ENCODE data around the gene PXDC1.

The PXDC1 gene

DNA sequence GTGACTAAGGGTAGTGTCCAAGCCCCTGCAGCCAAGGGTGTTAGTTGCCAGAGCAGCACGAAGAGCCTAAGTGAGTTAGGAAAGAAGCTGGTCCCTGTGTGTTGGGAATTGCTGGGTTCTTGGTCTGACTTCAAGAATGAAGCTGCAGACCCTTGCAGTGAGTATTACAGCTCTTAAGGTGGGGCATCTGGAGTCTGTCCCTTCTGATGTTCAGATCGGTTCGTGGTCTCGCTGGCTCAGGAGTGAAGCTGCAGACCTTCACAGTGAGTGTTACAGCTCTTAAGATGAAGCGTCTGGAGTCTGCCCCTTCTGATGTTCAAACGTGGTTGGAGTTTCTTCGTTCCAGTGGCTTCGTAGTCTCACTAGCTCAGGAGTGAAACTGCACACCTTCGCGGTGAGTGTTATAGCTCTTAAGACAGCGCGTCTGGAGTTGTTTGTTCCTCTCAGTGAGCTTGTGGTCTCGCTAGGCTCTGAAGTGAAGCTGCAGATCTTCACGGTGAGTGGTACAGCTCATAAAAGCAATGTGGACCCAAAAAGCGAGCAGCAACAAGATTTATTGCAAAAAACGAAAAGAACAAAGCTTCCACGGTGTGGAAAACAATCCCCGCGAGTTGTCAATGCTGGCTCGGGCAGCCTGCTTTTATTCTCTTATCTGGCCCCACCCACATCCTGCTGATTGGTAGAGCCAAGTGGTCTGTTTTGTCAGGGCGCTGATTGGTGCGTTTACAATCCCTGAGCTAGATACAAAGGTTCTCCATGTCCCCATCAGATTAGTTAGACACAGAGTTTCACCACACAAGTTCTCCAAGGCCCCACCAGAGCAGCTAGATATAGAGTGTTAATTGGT, 31.8 kb downstream of the PXDC1 start:
- no peak for DNase-seq
- no peak for TF ChIP-seq GATA1 (IDR thresholded peaks at IDR 0.05; ENCODE audit: low read depth, low read length)
- TF ChIP-seq POLR2A (IDR thresholded peaks at IDR 0.05; ENCODE audit: low read length), result no peak

DNA sequence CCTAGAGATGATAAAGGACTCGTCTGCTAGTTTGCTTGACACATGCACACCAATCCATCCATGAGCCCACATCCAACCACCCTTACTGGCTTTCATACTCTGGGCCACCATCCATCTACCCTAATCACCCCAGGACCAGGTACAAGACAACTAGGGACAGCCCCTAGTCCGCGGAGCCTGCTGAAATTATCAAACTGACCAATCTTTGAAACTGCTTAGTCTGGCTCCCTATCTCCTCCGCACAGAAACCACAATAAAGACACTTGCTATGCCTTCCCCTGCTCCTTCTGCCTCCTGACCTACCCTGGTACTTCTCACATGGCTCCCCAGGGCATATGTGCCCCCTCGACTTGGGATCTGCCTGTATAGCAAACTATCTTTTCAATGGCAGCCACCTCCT, 33.1 kb downstream of the PXDC1 start:
- peak; percentile 69 to 92 for DNase-seq
- TF ChIP-seq GATA1 (IDR thresholded peaks at IDR 0.05; ENCODE audit: low read depth, low read length) (peak; percentile 57), POLR2A (IDR thresholded peaks at IDR 0.05; ENCODE audit: low read length) (no peak)

DNA sequence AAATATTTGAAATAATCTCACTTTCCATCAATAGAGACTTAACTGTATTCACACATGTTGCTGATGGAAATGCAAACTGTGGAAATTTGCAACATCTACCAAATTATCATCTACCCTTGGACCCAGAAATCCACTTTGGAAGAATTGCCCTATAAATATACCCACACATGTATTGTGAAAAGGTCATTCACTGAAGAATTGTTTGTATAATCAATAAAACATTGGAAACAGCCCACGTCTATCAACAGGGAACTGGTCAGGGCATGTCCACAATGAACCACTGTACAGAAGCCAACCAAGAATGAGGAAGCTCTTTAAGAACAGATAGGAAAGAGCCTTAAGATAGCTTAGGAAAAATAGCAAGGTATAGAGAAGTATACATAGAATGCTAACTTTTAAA, 36.2 kb downstream of the PXDC1 start:
- no peak for DNase-seq
- TF ChIP-seq GATA1 (IDR thresholded peaks at IDR 0.05; ENCODE audit: low read depth, low read length) (no peak), POLR2A (IDR thresholded peaks at IDR 0.05; ENCODE audit: low read length) (no peak)

DNA sequence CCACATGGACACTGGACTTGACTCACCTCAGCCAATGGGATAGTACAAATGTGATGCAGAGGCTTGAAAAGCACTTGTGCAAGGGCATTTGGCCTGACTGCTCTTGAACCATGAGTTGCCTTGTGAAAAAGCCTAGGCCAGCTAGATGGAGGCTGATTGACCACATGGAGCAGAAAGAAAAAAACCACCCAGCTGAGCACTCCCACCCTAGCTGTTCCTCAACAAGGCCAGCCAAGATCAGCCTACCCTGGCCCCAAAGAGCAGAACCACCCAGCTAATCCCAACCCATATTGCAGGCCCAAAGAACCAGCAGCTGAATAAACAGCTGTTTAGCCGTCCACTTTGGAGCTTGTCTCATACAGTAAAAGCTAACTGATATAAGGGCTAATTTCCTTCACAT, 36.7 kb downstream of the PXDC1 start:
- no peak for TF ChIP-seq POLR2A (IDR thresholded peaks at IDR 0.05; ENCODE audit: low read length)
- TF ChIP-seq GATA1 (IDR thresholded peaks at IDR 0.05; ENCODE audit: low read depth, low read length), result no peak
- no peak for DNase-seq

DNA sequence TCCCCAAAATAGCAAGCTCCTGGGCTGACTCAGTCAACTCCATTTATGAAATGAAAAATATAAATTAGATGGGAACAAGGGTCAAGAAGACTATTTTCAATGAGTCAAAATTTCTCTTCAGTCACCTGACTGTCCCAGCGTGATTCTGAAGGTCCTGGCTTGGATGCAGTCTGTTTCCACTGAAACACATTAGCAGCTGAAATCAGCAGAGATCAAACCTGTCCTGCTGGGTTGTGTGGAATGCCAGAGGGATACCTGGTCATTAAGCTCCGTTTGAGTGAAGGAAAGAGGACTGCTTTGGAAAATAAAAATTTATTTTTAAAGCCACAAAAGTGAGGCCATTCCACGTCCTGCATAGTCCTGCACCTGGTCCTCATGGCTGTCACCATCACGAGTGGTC, 37.4 kb downstream of the PXDC1 start:
- no peak for DNase-seq
- no peak for TF ChIP-seq GATA1 (IDR thresholded peaks at IDR 0.05; ENCODE audit: low read depth, low read length)
- no peak for TF ChIP-seq POLR2A (IDR thresholded peaks at IDR 0.05; ENCODE audit: low read length)

DNA sequence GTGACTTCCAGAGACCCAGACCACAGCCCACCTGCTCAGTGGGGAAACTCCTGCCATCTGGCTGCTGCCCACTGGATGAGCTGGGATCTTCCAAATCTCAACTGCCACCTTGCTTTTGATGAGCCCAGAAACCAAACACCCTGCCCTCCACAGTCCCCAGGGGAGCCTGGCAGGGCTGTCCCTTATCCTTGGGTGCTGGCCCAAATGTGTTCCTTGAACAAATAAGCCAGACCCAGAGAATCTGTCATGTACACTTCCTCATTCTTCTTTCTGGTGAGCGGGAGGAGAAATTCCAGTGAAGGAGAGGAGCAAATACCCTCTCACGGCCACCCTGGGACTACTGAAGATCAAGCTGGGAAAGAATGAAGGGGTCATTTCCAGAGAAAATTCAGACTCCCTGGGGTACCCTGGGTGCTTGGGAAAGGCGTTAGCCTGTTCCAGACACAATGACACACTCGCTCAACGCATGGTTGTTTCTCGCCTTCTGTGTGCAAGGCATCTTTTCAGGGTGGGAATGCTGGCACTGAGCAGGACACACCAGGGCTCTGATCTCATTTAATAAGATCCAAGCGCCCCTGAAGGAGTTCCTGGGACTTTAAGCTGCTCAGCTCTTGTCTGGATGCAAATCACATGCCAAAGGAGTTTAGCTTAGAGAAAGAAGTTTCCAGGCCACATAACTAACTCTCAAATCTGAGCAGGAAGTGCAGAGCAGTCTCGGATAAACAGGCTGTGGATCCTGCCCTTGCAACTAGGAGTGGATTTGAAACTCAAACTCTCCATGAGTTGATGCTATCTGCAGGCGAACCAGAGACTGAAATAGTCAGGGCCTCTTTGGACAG, 38.5 kb downstream of the PXDC1 start:
- TF ChIP-seq POLR2A (IDR thresholded peaks at IDR 0.05; ENCODE audit: low read length), result no peak
- no peak for TF ChIP-seq GATA1 (IDR thresholded peaks at IDR 0.05; ENCODE audit: low read depth, low read length)
- DNase-seq, result no peak

DNA sequence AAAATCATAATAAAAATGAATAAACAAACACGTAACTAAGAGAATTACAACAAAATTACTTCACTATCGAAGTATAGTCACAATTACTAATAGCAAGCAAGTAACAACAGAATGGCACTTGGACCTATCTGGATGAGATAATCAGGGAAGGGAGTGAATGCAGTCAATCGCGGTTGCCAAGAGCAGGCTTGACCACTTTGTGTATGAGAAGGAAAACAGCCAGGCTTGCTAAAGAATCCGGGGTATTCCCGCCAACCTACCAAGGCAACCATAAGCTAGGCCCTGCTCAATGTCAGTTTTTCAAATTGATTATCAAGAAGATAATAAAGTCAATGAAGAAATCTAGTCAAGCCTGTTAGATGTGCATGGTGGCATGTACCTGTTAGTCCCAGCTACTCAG, 39.7 kb downstream of the PXDC1 start:
- DNase-seq, result no peak
- no peak for TF ChIP-seq POLR2A (IDR thresholded peaks at IDR 0.05; ENCODE audit: low read length)
- no peak for TF ChIP-seq GATA1 (IDR thresholded peaks at IDR 0.05; ENCODE audit: low read depth, low read length)

DNA sequence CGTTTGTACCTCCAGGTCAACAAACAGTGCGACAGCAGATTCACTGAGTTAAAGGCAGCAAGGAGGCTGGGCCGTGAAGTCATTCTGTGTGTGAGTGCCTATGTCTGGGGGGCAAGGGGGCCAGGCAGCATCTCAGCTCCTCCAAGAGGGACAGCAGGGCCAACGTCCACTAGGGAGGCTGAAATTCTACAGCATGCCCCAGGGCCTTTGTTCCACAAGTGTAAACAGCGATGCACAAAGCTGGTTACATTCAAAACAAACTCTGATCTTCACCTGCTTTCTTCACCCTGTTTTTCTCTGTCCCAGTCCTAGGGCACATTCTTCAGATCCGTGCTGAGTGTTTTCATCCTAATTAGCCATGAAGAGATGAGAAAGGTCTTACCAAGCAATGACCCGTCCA, 41.1 kb downstream of the PXDC1 start:
- no peak for TF ChIP-seq POLR2A (IDR thresholded peaks at IDR 0.05; ENCODE audit: low read length)
- TF ChIP-seq GATA1 (IDR thresholded peaks at IDR 0.05; ENCODE audit: low read depth, low read length), result no peak

DNA sequence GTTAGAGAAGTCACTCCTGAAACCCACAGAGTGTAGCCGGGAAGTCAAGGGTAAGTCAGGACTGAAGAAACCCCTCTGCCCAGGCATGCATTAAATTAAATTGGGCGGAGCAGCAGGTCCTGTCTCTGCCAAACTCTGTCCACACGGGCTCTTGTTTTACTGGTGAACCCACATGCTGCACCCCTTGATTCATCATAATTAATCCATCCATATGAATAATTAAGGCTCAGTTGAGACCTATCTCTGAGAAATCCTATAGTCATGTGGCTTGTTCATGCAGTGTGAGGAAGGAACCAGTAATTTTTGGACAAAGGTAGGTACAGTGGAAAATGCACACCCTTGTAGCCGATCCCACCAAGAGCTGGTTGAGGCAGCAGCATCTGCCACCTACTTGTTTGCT, 43.0 kb downstream of the PXDC1 start:
- DNase-seq, result no peak
- TF ChIP-seq POLR2A (IDR thresholded peaks at IDR 0.05; ENCODE audit: low read length), result no peak
- TF ChIP-seq GATA1 (IDR thresholded peaks at IDR 0.05; ENCODE audit: low read depth, low read length), result no peak

More for the DNA sequence above, 41.1 kb downstream of the PXDC1 start:
- DNase-seq, result no peak

DNA sequence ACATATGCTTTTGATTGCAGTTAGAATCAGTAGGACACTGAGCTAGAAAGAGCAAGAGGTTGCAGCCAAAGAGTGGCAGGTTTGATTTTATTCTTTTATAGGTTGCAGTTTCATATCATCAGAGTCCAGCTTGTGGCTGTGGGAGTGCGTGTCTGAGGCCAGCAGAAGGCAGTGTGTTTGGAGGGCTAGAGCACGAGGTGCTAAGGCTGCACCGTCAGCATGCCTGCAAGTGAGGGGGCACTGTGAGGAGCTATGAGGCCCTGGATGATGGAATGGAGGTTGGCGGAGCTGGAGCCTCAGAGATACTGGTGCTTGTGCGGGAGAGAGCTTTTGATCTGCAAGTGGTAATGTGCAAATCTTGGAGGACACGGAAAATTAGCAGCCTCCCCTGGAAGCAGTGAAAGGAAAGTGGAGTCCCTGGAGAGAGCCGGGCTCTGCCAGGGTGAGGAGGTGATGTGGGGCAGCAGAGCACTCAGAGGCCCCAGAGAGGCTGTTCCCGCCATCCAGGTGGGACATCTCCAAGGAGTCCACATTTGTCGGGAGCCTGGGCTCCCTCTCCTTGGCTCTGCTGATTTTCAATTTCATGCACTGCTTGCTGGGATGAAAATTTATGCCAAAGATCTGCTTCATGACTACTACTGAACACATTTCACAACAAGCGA, 43.6 kb downstream of the PXDC1 start:
- DNase-seq, result peak in 1 of 2 experiments; percentile 11
- TF ChIP-seq GATA1 (IDR thresholded peaks at IDR 0.05; ENCODE audit: low read depth, low read length) (no peak), POLR2A (IDR thresholded peaks at IDR 0.05; ENCODE audit: low read length) (no peak)

DNA sequence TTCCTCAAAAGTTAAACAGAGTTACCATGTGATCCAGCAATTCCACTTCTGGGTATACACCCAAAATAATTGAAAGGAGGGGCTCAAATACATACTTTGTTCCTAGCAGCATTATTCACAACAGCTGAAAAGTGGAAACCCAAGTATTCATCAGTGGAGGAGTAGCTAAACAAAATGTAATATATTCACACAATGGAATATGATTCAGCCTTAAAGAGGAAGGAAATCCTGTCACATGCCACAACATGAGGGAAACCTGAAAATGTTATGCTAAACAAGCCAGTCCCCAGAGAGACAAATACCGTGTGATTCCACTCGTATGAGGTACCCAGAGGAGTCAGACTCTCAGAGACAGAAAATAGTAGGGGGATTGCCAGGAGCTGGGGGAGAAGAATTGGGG, 44.5 kb downstream of the PXDC1 start:
- TF ChIP-seq POLR2A (IDR thresholded peaks at IDR 0.05; ENCODE audit: low read length) (no peak), GATA1 (IDR thresholded peaks at IDR 0.05; ENCODE audit: low read depth, low read length) (no peak)
- no peak for DNase-seq

DNA sequence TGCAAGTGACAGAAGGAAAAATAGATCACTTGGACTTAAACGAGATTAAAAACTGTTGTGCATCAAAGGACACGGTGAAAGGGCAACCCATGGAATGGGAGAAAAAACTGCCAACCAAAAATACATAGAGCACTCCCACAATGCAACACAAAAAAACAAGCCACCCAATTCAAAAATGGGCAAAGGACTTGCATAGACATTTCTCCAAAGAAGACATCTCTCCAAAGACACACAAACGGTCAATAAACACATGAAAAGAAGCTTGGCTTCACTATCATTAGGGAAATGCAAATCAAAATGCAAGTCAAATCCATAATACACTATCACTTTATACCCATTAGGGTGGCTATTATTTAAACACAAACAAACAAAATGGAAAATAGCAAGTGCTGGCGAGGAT, 45.0 kb downstream of the PXDC1 start:
- TF ChIP-seq POLR2A (IDR thresholded peaks at IDR 0.05; ENCODE audit: low read length), result no peak
- no peak for TF ChIP-seq GATA1 (IDR thresholded peaks at IDR 0.05; ENCODE audit: low read depth, low read length)
- no peak for DNase-seq

DNA sequence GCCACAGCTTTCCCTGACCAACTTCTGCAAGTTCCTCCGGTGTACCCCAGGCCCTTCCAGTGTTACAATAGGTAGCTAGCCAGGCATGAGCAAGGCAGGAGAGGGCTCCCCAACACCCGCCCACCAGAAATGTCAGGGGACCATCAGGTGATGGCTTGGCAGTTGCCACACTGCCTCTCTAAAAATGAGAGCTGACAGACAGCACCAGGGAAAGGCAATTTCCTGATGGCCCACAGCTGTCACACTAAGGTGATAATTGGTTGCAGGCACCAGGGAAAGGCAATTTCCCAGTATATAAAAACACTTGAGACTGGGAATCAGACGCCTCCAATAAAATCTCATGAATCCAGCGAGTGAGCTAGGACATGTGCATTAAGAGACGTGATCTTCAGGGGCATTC, 49.9 kb downstream of the PXDC1 start:
- TF ChIP-seq POLR2A (IDR thresholded peaks at IDR 0.05; ENCODE audit: low read length) (no peak), GATA1 (IDR thresholded peaks at IDR 0.05; ENCODE audit: low read depth, low read length) (no peak)
- no peak for DNase-seq

DNA sequence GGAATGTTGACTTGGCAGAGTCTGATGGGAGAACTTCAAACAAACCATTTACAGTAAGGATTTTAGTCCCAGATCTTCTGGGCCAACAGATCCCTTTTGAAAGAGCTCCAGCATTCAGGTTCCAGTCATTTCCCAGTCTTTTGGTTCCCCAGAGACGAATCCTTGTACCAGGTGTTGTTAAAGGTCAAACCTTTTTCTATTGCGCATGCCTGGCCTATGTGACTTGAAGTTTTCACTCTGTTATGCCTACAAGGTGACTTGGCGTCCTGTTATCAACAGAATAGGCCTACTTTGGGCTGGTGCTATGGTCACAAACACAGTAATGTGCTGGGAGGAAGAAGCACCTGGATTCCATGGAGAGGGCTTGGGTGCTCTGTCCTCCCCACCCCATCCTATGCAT, 52.3 kb downstream of the PXDC1 start:
- DNase-seq, result no peak
- TF ChIP-seq GATA1 (IDR thresholded peaks at IDR 0.05; ENCODE audit: low read depth, low read length), result no peak
- TF ChIP-seq POLR2A (IDR thresholded peaks at IDR 0.05; ENCODE audit: low read length), result no peak
